NCI-H748 treated with DMSO at 0.1 percent for 48 hours (cell line): ENCODE results near the gene CRTC3.
"Not testable (repeated sequence)": the region's sequence is repeated elsewhere in the genome, so short reads cannot be mapped to it uniquely, and the experiment has no call there.

Experiments used
- DNase-seq: peaks from one replicate; lab custom pipeline; 2025; lab: John Stamatoyannopoulos, UW

Gene CRTC3

DNA sequence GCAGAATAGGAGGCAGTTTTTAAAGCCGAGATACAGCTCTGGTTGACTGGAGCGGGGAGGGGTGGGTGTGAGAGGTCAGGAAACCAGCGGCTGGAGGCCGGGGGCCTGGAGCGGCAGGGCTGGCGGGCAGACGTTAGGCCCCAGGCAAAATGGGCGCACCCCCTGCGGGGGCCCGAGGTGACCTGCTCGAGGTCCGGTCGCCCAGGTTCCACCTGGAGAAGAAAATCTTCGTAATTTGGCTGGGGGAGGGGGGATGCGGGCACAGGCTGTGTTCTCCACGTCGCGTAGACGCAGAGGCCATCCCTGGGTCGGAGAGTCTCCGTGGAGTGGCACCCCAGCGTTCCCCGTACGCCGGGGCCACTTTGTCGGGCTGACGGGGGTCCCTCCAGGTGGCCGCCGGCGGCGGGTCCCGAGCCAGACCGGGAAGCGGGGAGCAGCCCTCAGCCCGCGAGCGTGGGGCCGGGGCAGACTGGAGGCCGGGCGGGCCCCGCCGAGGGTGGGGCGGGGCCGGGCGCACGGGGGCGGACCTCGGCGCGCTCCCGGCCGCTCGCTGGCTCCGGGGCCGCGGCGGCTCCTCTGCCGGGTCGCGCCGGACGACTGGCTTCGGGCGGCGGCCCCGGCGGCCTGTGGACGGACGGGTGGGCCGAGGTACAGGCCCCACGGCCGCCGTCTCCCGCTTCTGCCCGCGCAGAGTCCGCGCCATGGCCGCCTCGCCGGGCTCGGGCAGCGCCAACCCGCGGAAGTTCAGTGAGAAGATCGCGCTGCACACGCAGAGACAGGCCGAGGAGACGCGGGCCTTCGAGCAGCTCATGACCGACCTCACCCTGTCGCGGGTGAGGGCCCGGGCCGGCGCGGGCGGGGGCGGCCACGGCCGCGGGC lies at the start of gene CRTC3:
TSS of gene CRTC3 (plus strand) at position 553 of the 879 bp plus-strand sequence. CDS start at position 702, 149 bp downstream.
- DNase-seq = no peak

- DNase-seq = no peak
Measured at GRCh38 chr15:90481023-90481422, 48.7 kb upstream of the CRTC3 start.

DNA sequence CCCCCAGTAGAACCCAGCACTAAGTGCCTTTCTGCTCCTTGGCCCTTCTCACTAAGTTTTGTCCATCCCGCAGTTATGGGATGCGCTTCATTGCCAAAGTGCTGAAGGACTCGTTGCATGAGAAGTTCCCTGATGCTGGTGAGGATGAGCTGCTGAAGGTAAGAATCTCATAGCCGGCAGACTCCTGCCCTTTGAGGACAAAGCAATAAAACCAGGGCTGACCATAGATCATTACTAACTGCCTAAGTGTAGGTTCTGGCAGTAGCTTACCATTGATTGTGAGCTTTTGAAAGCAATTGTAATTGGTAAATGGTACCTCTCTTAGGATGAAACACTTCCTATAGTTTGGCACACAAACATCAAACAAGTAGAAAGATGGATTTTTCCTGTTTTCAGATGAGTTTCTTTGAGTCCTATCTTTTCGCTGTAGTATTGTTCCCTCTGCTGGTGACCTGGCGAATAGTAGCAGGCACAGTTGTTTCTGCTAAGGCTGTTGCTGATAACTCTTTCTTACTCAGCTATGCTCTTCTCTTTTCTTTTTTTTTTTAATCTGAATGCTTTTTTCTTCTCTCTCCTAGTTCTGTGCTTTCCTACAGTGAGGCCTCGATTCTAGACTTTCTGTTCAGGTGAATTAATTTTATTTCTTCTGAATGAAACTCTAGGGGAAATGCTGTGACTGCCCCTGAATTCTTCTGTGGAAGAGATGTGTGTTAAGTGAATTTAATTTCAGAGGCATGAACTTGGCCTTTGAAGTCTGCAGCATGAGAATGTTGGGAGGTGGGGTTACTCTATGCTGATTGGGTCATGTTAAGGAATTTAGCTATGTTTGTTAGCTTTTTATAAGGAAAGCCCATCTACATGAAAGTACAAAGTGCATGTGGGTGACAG lies 47.4 kb upstream of the CRTC3 start:
- peak; percentile 0 for DNase-seq

DNA sequence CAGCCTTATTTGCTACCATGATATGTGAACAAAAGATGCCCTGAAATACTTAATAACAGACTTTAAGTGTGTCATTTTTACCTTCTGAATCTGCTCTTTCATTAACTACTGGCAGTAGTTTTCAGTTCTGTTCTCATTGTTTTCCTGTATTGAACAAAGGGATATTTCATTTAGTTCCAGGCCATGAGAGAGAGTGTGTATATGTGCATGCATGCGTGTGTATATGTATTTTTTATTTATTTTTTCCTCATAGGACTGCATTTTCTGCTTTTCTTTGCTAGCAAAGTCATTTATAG lies 46.8 kb upstream of the CRTC3 start:
- DNase-seq = no peak

DNA sequence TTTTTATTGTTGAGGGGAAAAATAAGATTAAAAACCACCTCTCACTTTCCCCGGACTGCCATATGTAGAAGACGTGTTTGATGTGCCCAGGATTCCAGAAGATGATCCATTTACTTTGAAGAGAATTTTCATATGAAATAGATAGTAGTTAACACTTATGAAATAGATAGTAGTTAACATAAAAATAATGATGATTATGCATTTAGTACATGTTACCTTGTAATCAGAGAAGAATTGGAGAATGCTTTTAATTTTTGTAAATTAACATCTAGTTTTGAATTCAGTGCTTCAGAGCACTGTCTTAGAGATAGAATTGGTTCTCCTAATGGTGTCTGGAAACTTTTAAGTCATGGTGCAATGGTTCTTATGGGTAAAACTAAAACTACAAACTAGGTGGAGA lies 46.1 kb upstream of the CRTC3 start:
- DNase-seq = no peak

- no peak for DNase-seq
Measured at GRCh38 chr15:90487186-90487585, 42.5 kb upstream of the CRTC3 start.

GRCh38 chr15:90489514-90489913 lies 40.2 kb upstream of the CRTC3 start:
- no peak for DNase-seq

- no peak for DNase-seq
Measured at GRCh38 chr15:90489944-90490343, 39.8 kb upstream of the CRTC3 start.

- DNase-seq = no peak
Measured at GRCh38 chr15:90493647-90494046, 36.1 kb upstream of the CRTC3 start.

- DNase-seq = no peak
Measured at GRCh38 chr15:90495067-90495466, 34.7 kb upstream of the CRTC3 start.

GRCh38 chr15:90496791-90497190 lies 32.9 kb upstream of the CRTC3 start:
- no peak for DNase-seq

GRCh38 chr15:90497376-90497775 lies 32.3 kb upstream of the CRTC3 start:
- DNase-seq = no peak

DNA sequence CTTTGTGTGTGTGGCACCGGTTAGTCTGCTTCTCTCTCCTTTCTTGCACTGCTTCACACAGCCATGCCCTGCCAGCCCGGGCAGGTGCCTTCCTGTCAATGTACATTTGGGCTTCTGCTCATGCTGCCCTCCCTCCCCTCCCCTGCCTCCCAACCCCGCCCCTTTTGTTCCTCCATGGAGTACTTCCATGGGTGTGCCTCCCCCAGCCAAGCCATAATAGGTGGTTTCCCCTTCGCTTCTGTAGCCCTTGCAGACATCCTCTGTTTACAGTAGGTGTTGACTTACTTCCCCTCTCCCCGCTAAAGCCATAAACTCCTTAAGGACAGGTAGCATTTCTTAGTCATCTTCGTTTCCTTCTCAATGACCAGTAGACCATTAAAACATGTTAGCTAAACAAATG lies 31.8 kb upstream of the CRTC3 start:
- peak; percentile 8 for DNase-seq

GRCh38 chr15:90500171-90500570 lies 29.6 kb upstream of the CRTC3 start:
- no peak for DNase-seq

- DNase-seq = no peak
Measured at GRCh38 chr15:90501898-90502297, 27.8 kb upstream of the CRTC3 start.

GRCh38 chr15:90510781-90511180 lies 18.9 kb upstream of the CRTC3 start:
- not testable (repeated sequence) for DNase-seq

- DNase-seq = not testable (repeated sequence)
Measured at GRCh38 chr15:90511211-90511618, 18.5 kb upstream of the CRTC3 start.

GRCh38 chr15:90512276-90512675 lies 17.4 kb upstream of the CRTC3 start:
- no peak for DNase-seq

DNA sequence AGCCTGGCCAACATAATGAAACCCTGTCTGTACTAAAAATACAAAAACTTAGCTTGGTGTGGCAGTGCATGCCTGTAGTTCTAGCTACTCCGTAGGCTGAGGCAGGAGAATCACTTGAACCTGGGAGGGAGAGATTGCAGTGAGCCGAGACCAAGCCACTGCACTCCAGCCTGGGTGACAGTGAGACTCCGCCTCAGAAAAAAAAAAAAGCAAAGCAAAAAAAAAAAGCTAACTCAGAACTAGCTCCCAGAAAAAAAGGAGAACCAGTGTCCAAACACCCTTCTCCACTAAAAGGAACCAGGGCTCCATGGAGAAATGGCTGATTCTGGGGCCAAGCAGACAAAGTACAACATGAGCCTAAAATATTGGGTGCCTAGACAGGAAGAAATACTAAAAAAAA lies 16.7 kb upstream of the CRTC3 start:
- DNase-seq = no peak

GRCh38 chr15:90513448-90513847 lies 16.3 kb upstream of the CRTC3 start:
- no peak for DNase-seq

DNA sequence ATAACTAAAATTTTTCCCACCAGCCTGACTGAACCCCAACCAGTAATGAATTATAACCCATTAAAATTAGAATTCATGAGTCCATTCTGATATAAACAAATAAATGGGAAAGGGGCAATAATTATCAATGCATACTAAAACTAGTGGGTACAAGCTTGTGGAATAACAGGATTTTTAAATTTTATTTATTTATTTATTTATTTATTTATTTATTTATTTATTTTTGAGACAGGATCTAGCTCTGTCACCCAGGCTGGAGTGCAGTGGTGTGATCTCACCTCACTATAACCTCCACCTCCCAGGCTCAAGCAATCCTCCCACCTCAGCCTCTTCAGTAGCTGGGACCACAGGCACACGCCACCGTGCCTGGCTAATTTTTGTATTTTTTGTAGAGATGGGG lies 15.8 kb upstream of the CRTC3 start:
- DNase-seq = not testable (repeated sequence)

DNA sequence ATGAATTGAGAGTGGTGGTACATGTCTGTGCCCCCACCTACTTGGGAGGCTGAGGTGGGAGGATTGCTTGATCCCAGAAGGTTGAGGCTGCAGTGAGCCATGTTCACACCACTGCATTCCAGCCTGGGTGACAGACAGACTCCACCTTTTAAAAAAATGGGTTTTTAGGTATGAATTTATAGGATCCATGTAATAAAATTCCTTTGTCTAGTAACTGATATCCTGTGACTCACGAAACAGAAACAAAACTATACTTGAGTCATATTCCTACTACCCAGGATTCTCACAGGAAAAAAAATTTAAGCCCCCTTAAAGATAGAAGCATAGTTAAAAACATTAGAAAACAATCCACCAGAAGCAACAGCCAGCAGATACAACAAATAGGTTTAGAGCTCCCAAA lies 10.0 kb upstream of the CRTC3 start:
- no peak for DNase-seq

- no peak for DNase-seq
Measured at GRCh38 chr15:90520365-90520764, 9.4 kb upstream of the CRTC3 start.
